SK-N-SH (cell line): ENCODE results near the gene HDAC4.

Source experiments
- CTCF ChIP-seq: fragments of 200-600 bp; sonication (generic); IDR thresholded peaks from 2 replicates; pipeline ENCODE4 v1.6.1; 2017; ENCODE audit warnings: antibody characterized with exemption, mild to moderate bottlenecking, moderate library complexity
- EZH2phosphoT487 ChIP-seq: fragments of 200-600 bp; sonication (generic); IDR thresholded peaks from 2 replicates; pipeline ENCODE4 v1.6.1; 2017; ENCODE audit warnings: low read depth, mixed run types, mild to moderate bottlenecking, antibody characterized with exemption, moderate library complexity, borderline replicate concordance
- FOSL2 ChIP-seq: IDR thresholded peaks from 2 replicates; pipeline ENCODE4 v1.4.0; 2012; ENCODE audit warnings: low read depth, mild to moderate bottlenecking, moderate library complexity, borderline replicate concordance
- GABPA ChIP-seq: IDR thresholded peaks from 2 replicates; pipeline ENCODE4 v1.4.0; 2012; ENCODE audit warnings: low read depth, mild to moderate bottlenecking
- PBX3 ChIP-seq: IDR thresholded peaks from 2 replicates; pipeline ENCODE4; 2012
- POLR2AphosphoS5 ChIP-seq: IDR thresholded peaks from 2 replicates; pipeline ENCODE4 v1.6.1; 2012; ENCODE audit warnings: low read depth, low read length
- RCOR1 ChIP-seq: fragments of 150-350 bp; IDR thresholded peaks from 2 replicates; pipeline ENCODE4 v1.6.1; 2017; ENCODE audit warnings: antibody characterized with exemption, low read length
- REST ChIP-seq: IDR thresholded peaks from 2 replicates; pipeline ENCODE4 v1.6.1; 2012; ENCODE audit warnings: mild to moderate bottlenecking, low read depth, low read length, moderate library complexity
- RFX5 ChIP-seq: IDR thresholded peaks from 2 replicates; pipeline ENCODE4 v1.6.1; 2012; ENCODE audit warnings: mild to moderate bottlenecking, improper control_type of control experiment, low read length
- SIN3A ChIP-seq: IDR thresholded peaks from 2 replicates; pipeline ENCODE4 v1.6.1; 2012; ENCODE audit warnings: low read depth, mild to moderate bottlenecking, low read length, moderate library complexity, borderline replicate concordance
- ZBTB33 ChIP-seq: IDR thresholded peaks from 2 replicates; pipeline ENCODE4 v1.4.0; 2012; ENCODE audit warnings: low read depth, borderline replicate concordance

GRCh38 chr2:239043326-239043725 is 357.5 kb downstream of the HDAC4 start:
- TF ChIP-seq CTCF = no peak
- TF ChIP-seq EZH2phosphoT487 = no peak
- no peak for TF ChIP-seq POLR2AphosphoS5
- TF ChIP-seq GABPA = no peak
- TF ChIP-seq SIN3A = no peak
- no peak for TF ChIP-seq REST
- TF ChIP-seq RCOR1 = no peak
- TF ChIP-seq RFX5 = no peak
- no peak for TF ChIP-seq FOSL2
- no peak for TF ChIP-seq ZBTB33
- no peak for TF ChIP-seq PBX3
